Neural cell (in vitro differentiated cells): ENCODE results near the gene SORCS1. TPM values are rescaled to one million over a fixed set of nuclear protein-coding genes. Genes with fewer than 3 reads are reported as not detected.

Source experiments
- H2AFZ ChIP-seq: fragments of 200-600, 300-800 bp; sonication (generic), shearing (Covaris generic); 2 replicates; pipeline ENCODE4 v1.6.0; 2014; ENCODE audit warnings: low read depth, mild to moderate bottlenecking, antibody characterized with exemption, low read length, moderate library complexity
- H3F3A ChIP-seq: fragments of 200-600 bp; shearing (Covaris generic); 2 replicates; pipeline ENCODE4 v1.6.1; 2016; ENCODE audit warnings: mild to moderate bottlenecking, moderate library complexity, mixed read lengths, antibody characterized with exemption, low read length; ENCODE audit not compliant: insufficient read depth, poor library complexity, severe bottlenecking
- H3K27ac ChIP-seq: fragments of 200-600, 300-800 bp; sonication (generic), shearing (Covaris generic); 2 replicates; pipeline ENCODE4 v1.5.1; 2014; ENCODE audit warnings: mild to moderate bottlenecking, low read length, moderate library complexity
- H3K27me3 ChIP-seq: fragments of 300-800, 200-600 bp; sonication (generic), shearing (Covaris generic); 2 replicates; pipeline ENCODE4 v1.6.0; 2014; ENCODE audit warnings: mild to moderate bottlenecking, low read depth, low read length, moderate library complexity; ENCODE audit not compliant: insufficient read depth
- H3K36me3 ChIP-seq: fragments of 300-800, 200-600 bp; sonication (generic), shearing (Covaris generic); 2 replicates; pipeline ENCODE4 v1.5.1; 2014; ENCODE audit warnings: mild to moderate bottlenecking, antibody characterized with exemption, low read length, moderate library complexity; ENCODE audit not compliant: insufficient read depth
- H3K4me2 ChIP-seq: fragments of 300-800, 200-600 bp; sonication (generic), shearing (Covaris generic); 2 replicates; pipeline ENCODE4 v1.6.0; 2014; ENCODE audit warnings: mild to moderate bottlenecking, low read length
- H3K4me3 ChIP-seq: fragments of 300-800, 200-600 bp; sonication (generic), shearing (Covaris generic); 2 replicates; pipeline ENCODE4 v1.5.1; 2014; ENCODE audit warnings: mild to moderate bottlenecking, low read length, moderate library complexity
- H3K79me2 ChIP-seq: fragments of 200-600 bp; shearing (Covaris generic); replicated peaks from 2 replicates; pipeline ENCODE4 v1.6.0; 2014; ENCODE audit warnings: mild to moderate bottlenecking, low read length, moderate library complexity; ENCODE audit not compliant: insufficient read depth
- H3K9ac ChIP-seq: fragments of 300-800, 200-600 bp; sonication (generic), shearing (Covaris generic); 2 replicates; pipeline ENCODE4 v1.6.1; 2016; ENCODE audit warnings: mild to moderate bottlenecking, low read length, mixed read lengths
- H3K9me2 ChIP-seq: fragments of 200-600 bp; shearing (Covaris generic); 2 replicates; pipeline ENCODE4 v1.6.1; 2016; ENCODE audit warnings: mild to moderate bottlenecking, low read length, mixed read lengths; ENCODE audit not compliant: insufficient read depth
- H3K9me3 ChIP-seq: fragments of 200-600, 300-800 bp; sonication (generic), shearing (Covaris generic); 2 replicates; pipeline ENCODE4 v1.6.1; 2016; ENCODE audit warnings: mild to moderate bottlenecking, mixed run types, low read length, moderate library complexity, mixed read lengths
- H4K20me1 ChIP-seq: fragments of 200-600 bp; shearing (Covaris generic); 2 replicates; pipeline ENCODE4 v1.6.1; 2016; ENCODE audit warnings: mild to moderate bottlenecking, mixed run types; ENCODE audit not compliant: insufficient read depth
- EP300 ChIP-seq: fragments of 450-650 bp; conservative IDR thresholded peaks from 2 replicates; pipeline ENCODE4 v1.6.1; 2014; ENCODE audit warnings: antibody characterized with exemption, mild to moderate bottlenecking, moderate library complexity; ENCODE audit not compliant: poor library complexity, severe bottlenecking
- EZH2 ChIP-seq: fragments of 200-600, 300-800 bp; shearing (Covaris generic), sonication (generic); IDR thresholded peaks from 2 replicates; pipeline ENCODE4 v1.6.1; 2014; ENCODE audit warnings: antibody characterized with exemption, low read length, borderline replicate concordance, mild to moderate bottlenecking; ENCODE audit not compliant: insufficient read depth, poor library complexity, severe bottlenecking
- MXI1 ChIP-seq: fragments of 450-650 bp; conservative IDR thresholded peaks from 2 replicates; pipeline ENCODE4 v1.6.1; 2014; ENCODE audit warnings: antibody characterized with exemption, mild to moderate bottlenecking; ENCODE audit not compliant: poor library complexity, severe bottlenecking
- POLR2AphosphoS5 ChIP-seq: IDR thresholded peaks from 2 replicates; pipeline ENCODE4 v1.6.1; 2012
- RAD21 ChIP-seq: fragments of 450-650 bp; conservative IDR thresholded peaks from 2 replicates; pipeline ENCODE4 v1.6.1; 2014; ENCODE audit warnings: antibody characterized with exemption, mild to moderate bottlenecking, moderate library complexity
- REST ChIP-seq: IDR thresholded peaks from 2 replicates; pipeline ENCODE4 v1.6.1; 2012; ENCODE audit warnings: borderline replicate concordance
- SMC3 ChIP-seq: fragments of 450-650 bp; conservative IDR thresholded peaks from 2 replicates; pipeline ENCODE4 v1.6.1; 2014; ENCODE audit warnings: antibody characterized with exemption, mild to moderate bottlenecking, moderate library complexity; ENCODE audit not compliant: poor library complexity
- TAF1 ChIP-seq: IDR thresholded peaks from 2 replicates; pipeline ENCODE4 v1.6.1; 2012; ENCODE audit warnings: low read depth
- polyA plus RNA-seq: library from polyadenylated mRNA; depleted of rRNA; stranded (reverse); fragments of >200 nt; gene quantifications from 2 replicates; pipeline ENCODE4 v1.2.3, GENCODE V29; 2014
- TF ChIP-seq, protein P1 (sequence below): fragments of 450-650 bp; IDR thresholded peaks from 2 replicates; pipeline ENCODE4 v1.5.1; 2014; ENCODE audit warnings: antibody characterized with exemption, mild to moderate bottlenecking, moderate library complexity; ENCODE audit not compliant: poor library complexity, severe bottlenecking

The SORCS1 gene
- polyA plus RNA-seq, 1 donor from 2014 or later = 27.0 TPM

- Histone ChIP-seq H3K9me3 (no peaks in the 10 kb centered on the region), H3K27ac (peak overlapping the region; percentile 20), H3K36me3 (no peaks in the 10 kb centered on the region), H3K4me3 (peak overlapping the region; percentile 31), H3K27me3 (no peaks in the 10 kb centered on the region), H3K9me2 (no peaks in the 10 kb centered on the region), H3K9ac (no peak overlapping the region), H2AFZ (no peak overlapping the region), H4K20me1 (no peaks in the 10 kb centered on the region), H3K4me2 (no peak overlapping the region), H3K79me2 (no peaks in the 10 kb centered on the region), H3F3A (no peaks in the 10 kb centered on the region)
- peak; percentile 14 for TF ChIP-seq EP300
- TF ChIP-seq, protein P1, sequence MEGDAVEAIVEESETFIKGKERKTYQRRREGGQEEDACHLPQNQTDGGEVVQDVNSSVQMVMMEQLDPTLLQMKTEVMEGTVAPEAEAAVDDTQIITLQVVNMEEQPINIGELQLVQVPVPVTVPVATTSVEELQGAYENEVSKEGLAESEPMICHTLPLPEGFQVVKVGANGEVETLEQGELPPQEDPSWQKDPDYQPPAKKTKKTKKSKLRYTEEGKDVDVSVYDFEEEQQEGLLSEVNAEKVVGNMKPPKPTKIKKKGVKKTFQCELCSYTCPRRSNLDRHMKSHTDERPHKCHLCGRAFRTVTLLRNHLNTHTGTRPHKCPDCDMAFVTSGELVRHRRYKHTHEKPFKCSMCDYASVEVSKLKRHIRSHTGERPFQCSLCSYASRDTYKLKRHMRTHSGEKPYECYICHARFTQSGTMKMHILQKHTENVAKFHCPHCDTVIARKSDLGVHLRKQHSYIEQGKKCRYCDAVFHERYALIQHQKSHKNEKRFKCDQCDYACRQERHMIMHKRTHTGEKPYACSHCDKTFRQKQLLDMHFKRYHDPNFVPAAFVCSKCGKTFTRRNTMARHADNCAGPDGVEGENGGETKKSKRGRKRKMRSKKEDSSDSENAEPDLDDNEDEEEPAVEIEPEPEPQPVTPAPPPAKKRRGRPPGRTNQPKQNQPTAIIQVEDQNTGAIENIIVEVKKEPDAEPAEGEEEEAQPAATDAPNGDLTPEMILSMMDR = no peak
- TF ChIP-seq REST = no peak
- peak; percentile 85 for TF ChIP-seq POLR2AphosphoS5
- no peak for TF ChIP-seq TAF1
Measured at GRCh38 chr10:107022600-107023354, 141.7 kb downstream of the SORCS1 start.

DNA sequence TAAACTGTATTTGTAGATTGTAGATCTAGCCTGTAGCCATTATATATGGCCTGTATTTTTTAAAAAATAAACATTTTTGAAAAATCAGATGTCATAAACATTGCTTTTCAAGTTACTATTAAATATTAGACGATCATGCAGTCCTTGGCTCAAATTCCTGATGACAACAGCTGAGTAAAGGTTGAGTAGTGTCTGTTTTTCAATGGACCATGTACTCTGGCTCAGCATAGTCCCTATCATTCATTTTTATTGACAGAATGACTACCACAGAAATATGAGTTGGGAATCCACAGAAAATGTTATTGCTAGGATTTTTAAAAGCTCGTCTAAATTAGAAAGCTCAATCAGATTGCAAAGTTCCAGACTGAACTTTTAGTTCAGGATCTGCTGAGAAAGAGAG lies 145.4 kb downstream of the SORCS1 start:
- Histone ChIP-seq H3F3A (no peaks in the 10 kb centered on the region), H3K36me3 (no peaks in the 10 kb centered on the region), H3K27me3 (no peaks in the 10 kb centered on the region), H3K9ac (no peak overlapping the region), H3K9me2 (no peaks in the 10 kb centered on the region), H3K79me2 (no peaks in the 10 kb centered on the region), H3K27ac (no peak overlapping the region), H3K4me2 (no peak overlapping the region), H3K9me3 (no peaks in the 10 kb centered on the region), H2AFZ (no peak overlapping the region), H3K4me3 (no peak overlapping the region), H4K20me1 (no peaks in the 10 kb centered on the region)
- TF ChIP-seq SMC3 (no peak), EZH2 (no peak), REST (no peak), EP300 (no peak), MXI1 (no peak), TAF1 (no peak), POLR2AphosphoS5 (no peak), RAD21 (no peak)
- TF ChIP-seq, protein P1 = no peak
